Adrenal gland (tissue), 12 donors: ENCODE results near the gene MYL1. TPM values are rescaled to one million over a fixed set of nuclear protein-coding genes. Genes with fewer than 3 reads are reported as not detected.

Source experiments
- DNase-seq, 7 donors: peaks; one replicate each; pipeline ENCODE4 v3.0.0-alpha.2; 2019 to 2020
- H3K27ac ChIP-seq, 5 donors: fragments of 200-600 bp; sonication (generic) in 4 of 5; 1 replicate in 3 of 5; 2 replicates in 2 of 5; pipeline versions ENCODE4 v1.5.1 to v1.8.0; 2016 to 2020; ENCODE audit warnings: mild to moderate bottlenecking in 1 of 5
- H3K27me3 ChIP-seq: fragments of 200-600 bp; 2 replicates; pipeline ENCODE4 v1.8.0; 2021
- H3K36me3 ChIP-seq, 2 donors: fragments of 200-600 bp; replicated peaks in 1 of 2; 1 replicate in 1 of 2; 2 replicates in 1 of 2; pipeline versions ENCODE4 v1.5.1 to v1.8.0; 2018 to 2022
- H3K4me1 ChIP-seq, 2 donors: fragments of 200-600 bp; replicated peaks in 1 of 2; 1 replicate in 1 of 2; 2 replicates in 1 of 2; pipeline versions ENCODE4 v1.5.1 to v1.8.0; 2018 to 2021
- H3K4me3 ChIP-seq, 4 donors: fragments of 200-600 bp; sonication (generic) in 3 of 4; one replicate each; pipeline ENCODE4 v1.5.1; 2016 to 2018
- H3K9me3 ChIP-seq, 3 donors: fragments of 200-600 bp; sonication (generic) in 1 of 3; replicated peaks in 1 of 3; 1 replicate in 2 of 3; 2 replicates in 1 of 3; pipeline versions ENCODE4 v1.5.1 to v1.8.0; 2016 to 2021
- CTCF ChIP-seq, 6 experiments: fragments of 450-650 bp in 4 of 6; fragments of 200-600 bp in 2 of 6; sonication (generic) in 1 of 6; IDR thresholded peaks; 1 replicate in 5 of 6; 2 replicates in 1 of 6; pipeline versions ENCODE4 v1.5.1 to v1.8.0; 2016 to 2021; ENCODE audit warnings: antibody characterized with exemption in 6 of 6, mild to moderate bottlenecking in 2 of 6, moderate library complexity in 1 of 6
- POLR2A ChIP-seq, 2 donors: fragments of 450-650 bp; IDR thresholded peaks; one replicate each; pipeline ENCODE4 v1.6.1; 2017; ENCODE audit warnings: antibody characterized with exemption in 2 of 2, mild to moderate bottlenecking in 2 of 2, moderate library complexity in 1 of 2
- WGBS, 4 donors: extraction: QIAGEN DNeasy Blood & Tissue Kit in 2 of 4; methylation state at CpG; one replicate each; pipeline versions ENCODE4 v1.1.5 to v1.1.7; 2013 to 2017; 5-methylcytosine and 5-hydroxymethylcytosine counted together
- intact Hi-C, 2 donors: fragments of 100-400 bp; cut with DNase I; formaldehyde crosslinking; loops; one replicate each; pipeline versions ENCODE4 v1.14.1 to v1.15.0; 2022 to 2023
- polyA plus RNA-seq, 3 donors: library from polyadenylated mRNA; stranded (reverse); fragments of 200-250 nt in 2 of 3; fragments of 350-450 nt in 1 of 3; fragmentation: Illumina TruSeq in 1 of 3; extraction: RNeasy Lipid Tissue Mini Kit (QIAGEN cat#74804) in 1 of 3; gene quantifications; one replicate each; pipeline ENCODE4 v1.2.3, GENCODE V29; 2013 to 2014
- total RNA-seq, 9 donors: library from RNA; depleted of rRNA in 4 of 9; stranded (reverse); fragments of >200 nt in 4 of 9; fragments of 120-200 nt in 1 of 9; fragmentation: NEBNext Ultra II Directional in 1 of 9; extraction: Animal tissue kit (Norgen Biotek cat#: 25700) in 1 of 9; gene quantifications; one replicate each; pipeline versions ENCODE4 v1.1.0 to v1.2.4, GENCODE V29; 2013 to 2023
- donor health status: healthy with polysubstance abuse.
- donor health status: Bipolar disorder and iron deficiency.
- donor health status: DM: yes; HTN: yes; CAD: no.
- donor health status: DM: no; HTN: no; CAD: no.
- donor health status: DM: no; HTN: no; CAD: no.
- donor health status: DM: yes; HTN: yes; CAD: no.

MYL1 gene
- total and polyA plus RNA-seq, 12 donors = 0.47 to 9.7 (median 0.63) TPM; not detected in 8

DNA sequence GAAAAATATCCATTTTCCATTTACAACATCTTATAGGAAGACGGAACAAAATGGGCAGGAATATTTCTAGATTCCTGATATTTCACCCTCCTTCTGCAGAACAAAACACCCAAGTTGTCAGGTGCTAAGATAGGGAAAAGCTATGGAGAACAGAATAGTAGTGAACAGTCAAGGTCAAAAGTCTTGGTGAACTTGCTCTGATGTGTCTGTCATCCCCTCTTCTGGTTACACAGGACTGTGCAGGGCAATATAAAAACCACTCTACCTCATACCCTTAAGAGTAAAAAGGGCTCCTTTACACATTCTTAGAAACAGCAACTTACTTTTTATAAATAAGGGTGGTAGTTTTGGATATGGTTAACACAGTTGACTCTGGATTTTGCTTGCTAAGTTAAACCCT lies 4.4 kb downstream of the MYL1 start:
- Histone ChIP-seq H3K27ac (no peak overlapping the region), H3K27me3 (no peaks in the 10 kb centered on the region), H3K4me1 (no peaks in the 10 kb centered on the region), H3K4me3 (no peak overlapping the region), H3K9me3 (no peaks in the 10 kb centered on the region), H3K36me3 (no peaks in the 10 kb centered on the region)
- intact Hi-C loops = no loop called here
- TF ChIP-seq CTCF (IDR thresholded peaks at IDR 0.05) = no peak
- no peak for TF ChIP-seq POLR2A (IDR thresholded peaks at IDR 0.05)
- no peak for DNase-seq
- WGBS, 4 donors = 0 to 43% (median 18%) methylated on average over 1 of the region's 1 CpG

GRCh38 chr2:210309548-210310233 lies 5.3 kb downstream of the MYL1 start:
- intact Hi-C loops = no loop called here
- WGBS, 4 donors = 33 to 44% (median 41%) methylated on average over 1 of the region's 1 CpG

DNA sequence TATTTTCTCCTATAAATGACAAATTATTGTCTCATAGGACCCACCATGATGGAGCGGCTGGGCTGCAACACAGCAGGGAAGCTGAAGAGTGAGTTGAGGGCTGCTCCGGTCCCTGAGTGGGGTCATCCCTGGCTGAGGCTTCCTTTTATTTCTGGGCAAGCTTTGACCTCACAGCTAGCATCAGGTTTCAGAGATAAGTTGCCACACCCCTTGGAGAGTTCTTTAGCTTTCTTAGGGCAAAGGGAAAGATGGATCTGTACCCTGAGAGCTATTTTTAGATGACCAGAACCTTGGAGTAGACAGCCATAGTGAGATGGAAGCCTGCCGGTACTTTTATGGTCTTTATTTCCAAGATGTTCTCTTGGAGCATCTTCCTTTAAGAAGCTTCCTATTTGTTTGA lies 11.5 kb downstream of the MYL1 start:
- DNase-seq = no peak
- H3K9me3 ChIP-seq = no peaks in the 10 kb centered on the region
- H3K27ac ChIP-seq = no peak overlapping the region
- intact Hi-C loops = no loop called here
- H3K4me3 ChIP-seq = no peak overlapping the region
- no peaks in the 10 kb centered on the region for H3K27me3 ChIP-seq
- H3K36me3 ChIP-seq = no peaks in the 10 kb centered on the region
- TF ChIP-seq POLR2A (IDR thresholded peaks at IDR 0.05) (no peak), CTCF (IDR thresholded peaks at IDR 0.05) (no peak)
- H3K4me1 ChIP-seq = no peaks in the 10 kb centered on the region
- WGBS, 4 donors = 69 to 85% (median 80%) methylated on average over 3 of the region's 3 CpGs

More at GRCh38 chr2:210309548-210310233, 5.3 kb downstream of the MYL1 start:
- DNase-seq = no peak
- Histone ChIP-seq H3K4me3 (no peak overlapping the region), H3K27me3 (no peaks in the 10 kb centered on the region), H3K9me3 (no peaks in the 10 kb centered on the region), H3K36me3 (no peaks in the 10 kb centered on the region), H3K4me1 (no peaks in the 10 kb centered on the region), H3K27ac (no peak overlapping the region)
- TF ChIP-seq CTCF (IDR thresholded peaks at IDR 0.05) (no peak), POLR2A (IDR thresholded peaks at IDR 0.05) (no peak)

GRCh38 chr2:210302326-210302725 lies 12.6 kb downstream of the MYL1 start:
- Histone ChIP-seq H3K4me1 (no peaks in the 10 kb centered on the region), H3K27ac (no peak overlapping the region), H3K4me3 (no peak overlapping the region), H3K27me3 (no peaks in the 10 kb centered on the region), H3K36me3 (no peaks in the 10 kb centered on the region), H3K9me3 (no peaks in the 10 kb centered on the region)
- DNase-seq = no peak
- no peak for TF ChIP-seq POLR2A (IDR thresholded peaks at IDR 0.05)
- TF ChIP-seq CTCF (IDR thresholded peaks at IDR 0.05) = no peak
- 52 to 58% (median 56%) methylated on average over 3 of the region's 3 CpGs for WGBS, 4 donors
- intact Hi-C loops = no loop called here
